ENCODE measurements around the gene ZDHHC8. TPM values are rescaled to one million over a fixed set of nuclear protein-coding genes. Genes with fewer than 3 reads are reported as not detected.

ZDHHC8 gene
- polyA plus RNA-seq, 1 donor (not counting 4 experiments of a cell fraction or from before 2014, with no cell fraction given): 16.0 TPM

DNA sequence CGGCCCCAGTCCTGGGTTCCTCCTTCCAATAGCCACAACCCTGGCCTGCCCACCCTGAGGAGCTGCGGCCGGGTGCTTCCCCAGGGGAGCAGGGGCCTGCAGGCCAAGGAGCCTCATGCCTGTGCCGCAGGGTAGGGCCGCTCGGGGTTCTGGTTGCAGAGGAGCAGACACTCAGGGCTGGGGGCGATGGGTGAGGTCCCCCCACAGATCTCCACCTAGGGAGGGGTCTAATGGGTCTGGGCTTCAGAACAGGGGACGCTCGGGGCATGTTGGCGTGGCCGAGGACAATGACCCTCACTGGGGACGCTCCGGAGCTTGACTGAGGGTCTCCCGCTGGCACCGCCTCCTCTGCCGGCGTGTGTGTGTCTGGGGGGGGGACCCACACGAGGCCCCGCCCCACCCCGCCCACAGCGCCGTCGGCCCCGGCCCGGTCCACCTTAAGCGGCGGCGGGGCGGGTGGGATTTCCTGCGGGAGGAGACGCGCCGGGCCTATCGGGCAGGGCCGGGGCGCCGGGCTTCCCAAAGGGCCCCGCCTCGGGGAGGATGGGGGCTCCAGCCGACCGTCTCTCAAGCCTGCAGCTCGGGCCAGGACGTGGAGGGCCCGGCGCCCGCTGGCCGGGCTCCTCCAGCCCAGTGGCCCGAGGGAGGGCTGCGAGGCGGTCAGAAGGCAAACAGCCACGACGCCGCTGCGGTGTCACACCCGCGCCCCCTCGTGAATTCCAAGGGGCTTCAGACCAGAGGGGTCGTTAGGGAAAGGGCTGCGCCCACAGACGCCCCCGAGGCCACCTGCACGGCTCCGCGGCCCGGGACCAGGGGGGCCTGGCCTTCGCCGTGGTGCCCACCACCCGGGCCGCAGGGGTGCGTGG lies 640 bp upstream of the ZDHHC8 start:
- FAIRE-seq: no peak
- Histone ChIP-seq H3K27me3 (ENCODE audit: control insufficient read depth, extremely low read depth, insufficient read depth, low read length) (no peaks in the 10 kb centered on the region), H3K9ac (ENCODE audit: control insufficient read depth, extremely low read depth, insufficient read depth, low read length) (peak overlapping the region; percentile 52), H3K36me3 (ENCODE audit: control insufficient read depth in 2 of 2, extremely low read depth in 1 of 2, insufficient read depth in 2 of 2, low read length in 2 of 2) (peaks cover 5 to 8% of the 10 kb centered on the region in 2 experiments), H3K9me1 (ENCODE audit: control insufficient read depth, extremely low read depth, insufficient read depth, low read length) (no peaks in the 10 kb centered on the region), H3K4me1 (ENCODE audit: control insufficient read depth, extremely low read depth, insufficient read depth, low read length) (peaks cover 13% of the 10 kb centered on the region), H2AFZ (ENCODE audit: control insufficient read depth, low read length) (peak overlapping the region; percentile 51), H3K4me2 (ENCODE audit: control insufficient read depth, extremely low read depth, insufficient read depth, low read depth, low read length) (peak overlapping the region; percentile 74), H4K20me1 (ENCODE audit: control insufficient read depth, extremely low read depth, insufficient read depth, low read length) (peaks cover 10% of the 10 kb centered on the region), H3K9me3 (ENCODE audit: control insufficient read depth, low read depth, low read length) (no peaks in the 10 kb centered on the region), H3K79me2 (ENCODE audit: control insufficient read depth, insufficient read depth, low read length) (peaks cover 36% of the 10 kb centered on the region), H3K4me3 (ENCODE audit: control insufficient read depth in 2 of 3, extremely low read depth in 1 of 3, insufficient read depth in 2 of 3, low read depth in 1 of 3, low read length in 3 of 3) (peak overlapping the region; percentile 62 to 86 (median 65)), H3K27ac (ENCODE audit: control insufficient read depth, insufficient read depth, low read length) (no peak overlapping the region)
- TF ChIP-seq, protein P1, sequence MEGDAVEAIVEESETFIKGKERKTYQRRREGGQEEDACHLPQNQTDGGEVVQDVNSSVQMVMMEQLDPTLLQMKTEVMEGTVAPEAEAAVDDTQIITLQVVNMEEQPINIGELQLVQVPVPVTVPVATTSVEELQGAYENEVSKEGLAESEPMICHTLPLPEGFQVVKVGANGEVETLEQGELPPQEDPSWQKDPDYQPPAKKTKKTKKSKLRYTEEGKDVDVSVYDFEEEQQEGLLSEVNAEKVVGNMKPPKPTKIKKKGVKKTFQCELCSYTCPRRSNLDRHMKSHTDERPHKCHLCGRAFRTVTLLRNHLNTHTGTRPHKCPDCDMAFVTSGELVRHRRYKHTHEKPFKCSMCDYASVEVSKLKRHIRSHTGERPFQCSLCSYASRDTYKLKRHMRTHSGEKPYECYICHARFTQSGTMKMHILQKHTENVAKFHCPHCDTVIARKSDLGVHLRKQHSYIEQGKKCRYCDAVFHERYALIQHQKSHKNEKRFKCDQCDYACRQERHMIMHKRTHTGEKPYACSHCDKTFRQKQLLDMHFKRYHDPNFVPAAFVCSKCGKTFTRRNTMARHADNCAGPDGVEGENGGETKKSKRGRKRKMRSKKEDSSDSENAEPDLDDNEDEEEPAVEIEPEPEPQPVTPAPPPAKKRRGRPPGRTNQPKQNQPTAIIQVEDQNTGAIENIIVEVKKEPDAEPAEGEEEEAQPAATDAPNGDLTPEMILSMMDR (optimal IDR thresholded peaks at IDR 0.05 in 1 of 3, IDR thresholded peaks at IDR 0.05 in 1 of 3, conservative IDR thresholded peaks at IDR 0.05 in 1 of 3; ENCODE audit: extremely low read depth in 1 of 3, insufficient read depth in 2 of 3, low read length in 3 of 3): no peak
- TF ChIP-seq EZH2 (IDR thresholded peaks at IDR 0.05; ENCODE audit: low read length): no peak
- dilution Hi-C loops (cut with MboI; ENCODE audit: extremely low pct_ligation_motif_present, low sequenced_read_pairs): no loop called here
- no peak for DNase-seq (ENCODE audit: low read depth, low spot score)

GRCh38 chr22:20131859-20132685 lies 468 bp downstream of the ZDHHC8 start:
- H4K20me1 ChIP-seq (ENCODE audit: control insufficient read depth, extremely low read depth, insufficient read depth, low read length): peaks cover 20% of the 10 kb centered on the region
- DNase-seq (ENCODE audit: low read depth, low spot score): no peak
- TF ChIP-seq EZH2 (IDR thresholded peaks at IDR 0.05; ENCODE audit: low read length): no peak
- TF ChIP-seq, protein P1 (optimal IDR thresholded peaks at IDR 0.05 in 1 of 3, IDR thresholded peaks at IDR 0.05 in 1 of 3, conservative IDR thresholded peaks at IDR 0.05 in 1 of 3; ENCODE audit: extremely low read depth in 1 of 3, insufficient read depth in 2 of 3, low read length in 3 of 3): no peak
- no peak for FAIRE-seq
- H3K36me3 ChIP-seq (ENCODE audit: control insufficient read depth in 2 of 2, extremely low read depth in 1 of 2, insufficient read depth in 2 of 2, low read length in 2 of 2): peaks cover 0 to 9% of the 10 kb centered on the region in 2 experiments
- peak overlapping the region; percentile 6 for H3K27ac ChIP-seq (ENCODE audit: control insufficient read depth, insufficient read depth, low read length)
- H3K9ac ChIP-seq (ENCODE audit: control insufficient read depth, extremely low read depth, insufficient read depth, low read length): peak overlapping the region; percentile 77
- peak overlapping the region; percentile 41 to 86 (median 71) for H3K4me3 ChIP-seq (ENCODE audit: control insufficient read depth in 2 of 3, extremely low read depth in 1 of 3, insufficient read depth in 2 of 3, low read depth in 1 of 3, low read length in 3 of 3)
- peak overlapping the region; percentile 93 for H3K4me2 ChIP-seq (ENCODE audit: control insufficient read depth, extremely low read depth, insufficient read depth, low read depth, low read length)
- H3K4me1 ChIP-seq (ENCODE audit: control insufficient read depth, extremely low read depth, insufficient read depth, low read length): peaks cover 13% of the 10 kb centered on the region
- H2AFZ ChIP-seq (ENCODE audit: control insufficient read depth, low read length): no peak overlapping the region
- dilution Hi-C loops (cut with MboI; ENCODE audit: extremely low pct_ligation_motif_present, low sequenced_read_pairs): no loop called here
- H3K9me1 ChIP-seq (ENCODE audit: control insufficient read depth, extremely low read depth, insufficient read depth, low read length): no peaks in the 10 kb centered on the region
- H3K79me2 ChIP-seq (ENCODE audit: control insufficient read depth, insufficient read depth, low read length): peaks cover 46% of the 10 kb centered on the region
- H3K9me3 ChIP-seq (ENCODE audit: control insufficient read depth, low read depth, low read length): no peaks in the 10 kb centered on the region
- H3K27me3 ChIP-seq (ENCODE audit: control insufficient read depth, extremely low read depth, insufficient read depth, low read length): no peaks in the 10 kb centered on the region
